H1 (cell line): ENCODE data around the gene PLXNB2. TPM values are rescaled to one million over a fixed set of nuclear protein-coding genes. Genes with fewer than 3 reads are reported as not detected.

ENCODE experiments used
- CTCF ChIA-PET: fragments of 300-600 bp; sonication (Branson Sonifier 250); formaldehyde crosslinking; loops from one replicate; lab custom pipeline; 2021; ENCODE audit not compliant: partially characterized antibody; lab: Charles Lee
- POLR2A ChIA-PET: fragments of 300-600 bp; sonication (Branson Sonifier 250); formaldehyde crosslinking; loops from one replicate; lab custom pipeline; 2021; ENCODE audit warnings: inconsistent platforms; ENCODE audit not compliant: partially characterized antibody; lab: Charles Lee
- DNase-seq, 2 experiments: peaks; one replicate each; pipeline versions ENCODE4 v3.0.0 to v3.0.0-alpha.2; 2010 to 2022; ENCODE audit warnings: low spot score in 2 of 2, low read depth in 1 of 2, mixed read lengths in 1 of 2
- FAIRE-seq: peaks from 2 replicates; lab custom pipeline; 2011; peaks lifted over from hg19 to GRCh38; lab: Jason Lieb, UNC
- H2AFZ ChIP-seq: 2 replicates; pipeline ENCODE4 v1.8.1; 2012; ENCODE audit warnings: low read length, inconsistent platforms
- H2AK5ac ChIP-seq: 2 replicates; pipeline ENCODE4 v1.6.1; 2013; ENCODE audit warnings: low read depth, low read length
- H2BK120ac ChIP-seq: replicated peaks from 2 replicates; pipeline ENCODE3; 2013; ENCODE audit warnings: low read depth, low read length, inconsistent platforms
- H2BK12ac ChIP-seq: 2 replicates; pipeline ENCODE4 v1.6.1; 2013; ENCODE audit warnings: low read depth, low read length
- H2BK15ac ChIP-seq: 2 replicates; pipeline ENCODE4 v1.6.1; 2013; ENCODE audit warnings: low read length
- H2BK20ac ChIP-seq: 2 replicates; pipeline ENCODE4 v1.6.1; 2013; ENCODE audit warnings: low read length
- H2BK5ac ChIP-seq: 2 replicates; pipeline ENCODE4 v1.6.1; 2013; ENCODE audit warnings: low read depth, low read length
- H3K14ac ChIP-seq: 2 replicates; pipeline ENCODE4 v1.6.1; 2013; ENCODE audit warnings: inconsistent platforms; ENCODE audit not compliant: insufficient read length
- H3K18ac ChIP-seq: 2 replicates; pipeline ENCODE4 v1.6.1; 2013; ENCODE audit warnings: low read length; ENCODE audit errors: extremely low read depth
- H3K23ac ChIP-seq: 2 replicates; pipeline ENCODE4 v1.6.1; 2013; ENCODE audit warnings: inconsistent platforms; ENCODE audit not compliant: insufficient read length
- H3K23me2 ChIP-seq: 2 replicates; pipeline ENCODE4 v1.6.1; 2013; ENCODE audit warnings: low read depth, low read length
- H3K27ac ChIP-seq: 2 replicates; pipeline ENCODE4 v1.6.1; 2011; ENCODE audit warnings: low read depth, low read length, inconsistent platforms
- H3K27me3 ChIP-seq, 4 experiments: replicated peaks in 1 of 4; 1 replicate in 1 of 4; 2 replicates in 3 of 4; pipeline versions ENCODE4 v1.6.1 to v1.8.1; 2011 to 2013; ENCODE audit warnings: low read length in 3 of 4, mild to moderate bottlenecking in 3 of 4, inconsistent platforms in 2 of 4, mixed read lengths in 2 of 4, moderate library complexity in 1 of 4; ENCODE audit not compliant: control insufficient read depth in 3 of 4, insufficient read depth in 3 of 4; ENCODE audit errors: extremely low read depth in 1 of 4
- H3K36me3 ChIP-seq, 4 experiments: 2 replicates each; pipeline versions ENCODE4 v1.6.1 to v1.8.1; 2011 to 2013; ENCODE audit warnings: mild to moderate bottlenecking in 4 of 4, low read length in 3 of 4, moderate library complexity in 2 of 4, control low read depth in 1 of 4, inconsistent platforms in 1 of 4; ENCODE audit not compliant: insufficient read depth in 4 of 4, control insufficient read depth in 2 of 4
- H3K4ac ChIP-seq: replicated peaks from 2 replicates; pipeline ENCODE3; 2013; ENCODE audit warnings: low read length, low read depth, mixed read lengths, inconsistent platforms; ENCODE audit not compliant: insufficient read length
- H3K4me1 ChIP-seq, 4 experiments: replicated peaks in 1 of 4; 1 replicate in 1 of 4; 2 replicates in 3 of 4; pipeline versions ENCODE4 v1.6.1 to v1.8.1; 2011 to 2013; ENCODE audit warnings: low read length in 3 of 4, inconsistent platforms in 2 of 4, mixed read lengths in 1 of 4; ENCODE audit not compliant: insufficient read depth in 4 of 4, control insufficient read depth in 3 of 4
- H3K4me2 ChIP-seq, 2 experiments: 2 replicates each; pipeline versions ENCODE4 v1.6.1 to v1.8.1; 2011 to 2013; ENCODE audit warnings: low read depth in 2 of 2, low read length in 2 of 2, control low read depth in 1 of 2, inconsistent platforms in 1 of 2, mild to moderate bottlenecking in 1 of 2; ENCODE audit not compliant: insufficient read depth in 1 of 2
- H3K4me3 ChIP-seq, 4 experiments: fragments of 200-600, 300-600 bp in 1 of 4; sonication (generic), shearing (Covaris generic), sonication (Bioruptor Twin) in 1 of 4; 2 replicates each; pipeline versions ENCODE4 v1.5.1 to v1.8.1; 2011 to 2016; ENCODE audit warnings: low read length in 4 of 4, low read depth in 3 of 4, control low read depth in 2 of 4, inconsistent platforms in 2 of 4, mild to moderate bottlenecking in 2 of 4, mixed read lengths in 1 of 4, moderate library complexity in 1 of 4; ENCODE audit not compliant: insufficient read depth in 2 of 4; ENCODE audit errors: extremely low read depth in 1 of 4
- H3K56ac ChIP-seq: replicated peaks from 2 replicates; pipeline ENCODE3; 2013; ENCODE audit warnings: low read depth, mild to moderate bottlenecking, mixed read lengths, low read length, inconsistent platforms; ENCODE audit not compliant: insufficient read length
- H3K79me1 ChIP-seq: 2 replicates; pipeline ENCODE4 v1.6.1; 2013; ENCODE audit warnings: low read depth, low read length, control low read depth
- H3K79me2 ChIP-seq, 2 experiments: 2 replicates each; pipeline versions ENCODE4 v1.6.1 to v1.8.1; 2012 to 2013; ENCODE audit warnings: low read length in 2 of 2, mild to moderate bottlenecking in 2 of 2, inconsistent platforms in 1 of 2; ENCODE audit not compliant: insufficient read depth in 2 of 2, control insufficient read depth in 1 of 2
- H3K9ac ChIP-seq, 4 experiments: replicated peaks in 1 of 4; 1 replicate in 1 of 4; 2 replicates in 3 of 4; pipeline versions ENCODE4 v1.6.1 to v1.8.1; 2011 to 2013; ENCODE audit warnings: low read depth in 3 of 4, low read length in 3 of 4, control low read depth in 2 of 4, mild to moderate bottlenecking in 2 of 4, moderate library complexity in 2 of 4, inconsistent platforms in 1 of 4; ENCODE audit errors: extremely low read depth in 1 of 4
- H3K9me3 ChIP-seq, 2 experiments: 2 replicates each; pipeline versions ENCODE4 v1.6.1 to v1.8.1; 2012 to 2013; ENCODE audit warnings: mild to moderate bottlenecking in 2 of 2, moderate library complexity in 2 of 2, control low read depth in 1 of 2, inconsistent platforms in 1 of 2, low read depth in 1 of 2, low read length in 1 of 2, mixed read lengths in 1 of 2; ENCODE audit not compliant: insufficient read depth in 2 of 2
- H4K20me1 ChIP-seq, 2 experiments: replicated peaks in 1 of 2; 2 replicates each; pipeline versions ENCODE3 to v1.8.1; 2011 to 2013; ENCODE audit warnings: inconsistent platforms in 2 of 2, low read length in 2 of 2, mild to moderate bottlenecking in 1 of 2; ENCODE audit not compliant: insufficient read depth in 2 of 2, control insufficient read depth in 1 of 2
- H4K5ac ChIP-seq: 2 replicates; pipeline ENCODE4 v1.6.1; 2013; ENCODE audit warnings: low read length, low read depth, mixed read lengths, inconsistent platforms; ENCODE audit not compliant: insufficient read length
- H4K8ac ChIP-seq: 2 replicates; pipeline ENCODE4 v1.8.0; 2013; ENCODE audit warnings: mild to moderate bottlenecking, moderate library complexity, low read length, inconsistent platforms; ENCODE audit not compliant: insufficient read depth; ENCODE audit errors: extremely low read depth
- H4K91ac ChIP-seq: replicated peaks from 2 replicates; pipeline ENCODE3; 2013; ENCODE audit warnings: low read length, mixed read lengths, inconsistent platforms; ENCODE audit not compliant: insufficient read length
- BACH1 ChIP-seq: IDR thresholded peaks from 2 replicates; pipeline ENCODE4 v1.6.1; 2012; ENCODE audit warnings: low read length, improper control_type of control experiment
- CBX5 ChIP-seq: fragments of 300-800, 300-1000 bp; sonication (generic); IDR thresholded peaks from 2 replicates; pipeline ENCODE4 v1.7.1; 2016; ENCODE audit warnings: antibody characterized with exemption, low read length, low read depth
- CBX8 ChIP-seq: fragments of 300-800, 300-1000 bp; sonication (generic); IDR thresholded peaks from 2 replicates; pipeline ENCODE4 v1.7.1; 2016; ENCODE audit warnings: low read depth, low read length, borderline replicate concordance
- CREB1 ChIP-seq: IDR thresholded peaks from 2 replicates; pipeline ENCODE4 v1.6.1; 2012; ENCODE audit warnings: inconsistent platforms
- EP300 ChIP-seq, 2 experiments: IDR thresholded peaks; 1 replicate in 1 of 2; 2 replicates in 1 of 2; pipeline ENCODE4 v1.6.1; 2011 to 2012; ENCODE audit warnings: low read depth in 2 of 2, low read length in 2 of 2, mild to moderate bottlenecking in 2 of 2, borderline replicate concordance in 1 of 2, inconsistent platforms in 1 of 2, moderate library complexity in 1 of 2
- JUN ChIP-seq: IDR thresholded peaks from 2 replicates; pipeline ENCODE4 v1.6.1; 2011; ENCODE audit warnings: low read depth, mild to moderate bottlenecking, improper control_type of control experiment, low read length
- KDM5A ChIP-seq: fragments of 200-600 bp; IDR thresholded peaks from 2 replicates; pipeline ENCODE4 v1.7.1; 2012; ENCODE audit warnings: mild to moderate bottlenecking, low read length, inconsistent platforms, mixed read lengths
- MAFK ChIP-seq: IDR thresholded peaks from 2 replicates; pipeline ENCODE4 v1.6.1; 2012; ENCODE audit warnings: low read depth, mild to moderate bottlenecking, improper control_type of control experiment, low read length
- NANOG ChIP-seq: IDR thresholded peaks from 2 replicates; pipeline ENCODE4 v1.6.1; 2011; ENCODE audit warnings: low read length, low read depth, mild to moderate bottlenecking, inconsistent platforms; ENCODE audit not compliant: insufficient read depth, poor library complexity, severe bottlenecking
- PHF8 ChIP-seq: fragments of 200-600 bp; sonication (generic); conservative IDR thresholded peaks from 2 replicates; pipeline ENCODE4 v1.7.1; 2012; ENCODE audit warnings: low read depth, mild to moderate bottlenecking, inconsistent platforms, low read length, moderate library complexity
- RBBP5 ChIP-seq: IDR thresholded peaks from 2 replicates; pipeline ENCODE4 v1.7.1; 2012; ENCODE audit warnings: low read depth, mild to moderate bottlenecking, inconsistent platforms, low read length, moderate library complexity, borderline replicate concordance
- SIX5 ChIP-seq: IDR thresholded peaks from 2 replicates; pipeline ENCODE4 v1.6.1; 2011; ENCODE audit warnings: mild to moderate bottlenecking, low read depth, low read length
- SP1 ChIP-seq: IDR thresholded peaks from 2 replicates; pipeline ENCODE4 v1.6.1; 2011; ENCODE audit warnings: low read depth, low read length
- SP4 ChIP-seq: IDR thresholded peaks from 2 replicates; pipeline ENCODE4 v1.6.1; 2012; ENCODE audit warnings: low read length, inconsistent platforms
- TBP ChIP-seq: IDR thresholded peaks from 2 replicates; pipeline ENCODE4 v1.6.1; 2011; ENCODE audit warnings: low read depth, low read length, improper control_type of control experiment
- TEAD4 ChIP-seq: IDR thresholded peaks from 2 replicates; pipeline ENCODE4 v1.6.1; 2012; ENCODE audit warnings: low read depth, low read length, inconsistent platforms, mixed read lengths
- WGBS, 2 experiments: shearing (Covaris generic) in 1 of 2; methylation state at CpG; one replicate each; pipeline versions ENCODE4 v1.1.6 to v1.1.7; 2013 to 2015; ENCODE audit warnings: low lambda C conversion rate in 2 of 2, mixed read lengths in 2 of 2, inconsistent platforms in 1 of 2, low coverage in 1 of 2, missing lambda C conversion rate in 1 of 2; ENCODE audit not compliant: insufficient replicate concordance in 2 of 2, insufficient coverage in 1 of 2, insufficient read length in 1 of 2; ENCODE audit errors: extremely low coverage in 1 of 2, missing lambda C conversion rate in 1 of 2; 5-methylcytosine and 5-hydroxymethylcytosine counted together
- polyA plus RNA-seq, 7 experiments: library from polyadenylated mRNA; depleted of rRNA in 3 of 7; stranded (reverse) in 5 of 7; unstranded in 2 of 7; fragments of >200 nt in 5 of 7; fragments of 200-250 nt in 2 of 7; gene quantifications; 1 replicate in 5 of 7; 2 replicates in 1 of 7; 4 replicates in 1 of 7; pipeline versions ENCODE4 v1.2.1 to v1.2.3, GENCODE V29; 2011 to 2013; ENCODE audit warnings: missing spikeins in 2 of 7, mixed read lengths in 2 of 7
- total RNA-seq: library from RNA; stranded (reverse); fragmentation: NEBNext Ultra II Directional; extraction: Animal tissue kit (Norgen Biotek cat#: 25700); gene quantifications from 2 replicates; pipeline ENCODE4 v1.2.1, GENCODE V29; 2021

The PLXNB2 gene
- total and polyA plus RNA-seq, 2 of the 8 experiments (the other 6 are each of a cell fraction or from before 2014, with no cell fraction given), result 58.3 to 92.8 TPM

GRCh38 chr22:50277761-50278160 is 29.7 kb downstream of the PLXNB2 start:
- H3K56ac ChIP-seq, result no peak overlapping the region
- no peak overlapping the region for H3K18ac ChIP-seq
- H3K4ac ChIP-seq, result no peak overlapping the region
- peaks cover 0 to under 1% (median 0%) of the 10 kb centered on the region in 4 experiments; a peak in 3 of 7 replicates for H3K4me1 ChIP-seq
- H3K14ac ChIP-seq, result no peak overlapping the region
- no peak overlapping the region for H3K4me3 ChIP-seq
- no peaks in the 10 kb centered on the region for H3K23me2 ChIP-seq
- no peak for TF ChIP-seq BACH1
- no peak for TF ChIP-seq SP4
- no peak for TF ChIP-seq KDM5A
- no peak for TF ChIP-seq CBX5
- TF ChIP-seq TBP, result no peak
- no peak for TF ChIP-seq RBBP5
- TF ChIP-seq CBX8, result no peak
- no peak for TF ChIP-seq NANOG
- TF ChIP-seq SP1, result no peak
- no peak for TF ChIP-seq MAFK
- TF ChIP-seq PHF8, result no peak
- no peak for TF ChIP-seq CREB1
- no peak for TF ChIP-seq SIX5
- no peak for TF ChIP-seq JUN
- TF ChIP-seq TEAD4, result no peak
- TF ChIP-seq EP300 (IDR thresholded peaks at IDR 0.05; ENCODE audit: borderline replicate concordance in 1 of 2, low read depth in 2 of 2, low read length in 2 of 2), result no peak
- H2BK120ac ChIP-seq, result no peak overlapping the region
- H4K8ac ChIP-seq, result no peak overlapping the region
- peaks cover 7 to 24% of the 10 kb centered on the region in 2 experiments; a peak in 3 of 4 replicates for H3K9me3 ChIP-seq
- H2AK5ac ChIP-seq, result no peak overlapping the region
- no peaks in the 10 kb centered on the region for H3K27me3 ChIP-seq
- WGBS, 2 experiments, result 90% methylated on average over 12 of the region's 25 CpGs; no CpG with 5 or more reads in 1 of the 2 experiments
- no peak overlapping the region for H4K91ac ChIP-seq
- H3K79me2 ChIP-seq, result no peaks in the 10 kb centered on the region
- POLR2A ChIA-PET, result no interaction called here
- H3K4me2 ChIP-seq, result no peak overlapping the region
- H3K9ac ChIP-seq, result no peak overlapping the region
- DNase-seq (no peak), FAIRE-seq (no peak)
- H2BK20ac ChIP-seq, result no peak overlapping the region
- H2BK12ac ChIP-seq, result no peak overlapping the region
- CTCF ChIA-PET, result interaction anchor here (3.5 kb wide), 1 partner anchor 14 kb away, joined by 27 read pairs; no protein-coding TSS in a partner anchor
- H3K79me1 ChIP-seq, result no peaks in the 10 kb centered on the region
- H3K36me3 ChIP-seq, result peaks cover 24 to 78% (median 50%) of the 10 kb centered on the region in 4 experiments
- no peak overlapping the region for H2BK5ac ChIP-seq
- no peak overlapping the region for H3K23ac ChIP-seq
- no peak overlapping the region for H2AFZ ChIP-seq
- no peak overlapping the region for H2BK15ac ChIP-seq
- H4K20me1 ChIP-seq, result peaks cover 6 to 11% of the 10 kb centered on the region in 2 experiments
- no peak overlapping the region for H3K27ac ChIP-seq
- H4K5ac ChIP-seq, result no peak overlapping the region
